HL-60 (cell line): ENCODE measurements around the gene NANOS1.

ENCODE experiments used
- DNase-seq, 2 experiments: peaks; one replicate each; pipeline ENCODE4 v3.0.0-alpha.2; 2010 to 2020; ENCODE audit warnings: low read depth in 1 of 2, low spot score in 1 of 2
- H3K27ac ChIP-seq: fragments of 250-450 bp; sonication (Bioruptor Pico); replicated peaks from 2 replicates; pipeline ENCODE4 v1.5.1; 2020; ENCODE audit warnings: mild to moderate bottlenecking, moderate library complexity
- H3K27me3 ChIP-seq: fragments of 250-450 bp; sonication (Bioruptor Pico); 2 replicates; pipeline ENCODE4 v1.5.1; 2021; ENCODE audit warnings: mild to moderate bottlenecking, moderate library complexity; ENCODE audit not compliant: insufficient read depth, poor library complexity, severe bottlenecking
- H3K4me3 ChIP-seq: replicated peaks from 2 replicates; pipeline ENCODE4 v1.5.1; 2011; ENCODE audit warnings: mild to moderate bottlenecking, control low read depth, low read length; ENCODE audit not compliant: insufficient read depth
- CTCF ChIP-seq: IDR thresholded peaks from one replicate; pipeline ENCODE4 v1.5.1; 2011; ENCODE audit warnings: low read length, control low read depth, inconsistent platforms; ENCODE audit not compliant: insufficient read depth
- GABPA ChIP-seq: IDR thresholded peaks from 2 replicates; pipeline ENCODE4 v1.6.1; 2012; ENCODE audit warnings: low read depth
- POLR2AphosphoS5 ChIP-seq: IDR thresholded peaks from 2 replicates; pipeline ENCODE4 v1.6.1; 2012; ENCODE audit warnings: low read depth
- SPI1 ChIP-seq: IDR thresholded peaks from 2 replicates; pipeline ENCODE4 v1.6.1; 2012; ENCODE audit warnings: low read depth, mild to moderate bottlenecking, borderline replicate concordance
- TF ChIP-seq, protein P1 (sequence below): IDR thresholded peaks from 2 replicates; pipeline ENCODE4 v1.6.1; 2012; ENCODE audit warnings: low read depth; ENCODE audit not compliant: insufficient replicate concordance

The NANOS1 gene

GRCh38 chr10:119007211-119007574, 22.3 kb upstream of the NANOS1 start:
- TF ChIP-seq, protein P1, sequence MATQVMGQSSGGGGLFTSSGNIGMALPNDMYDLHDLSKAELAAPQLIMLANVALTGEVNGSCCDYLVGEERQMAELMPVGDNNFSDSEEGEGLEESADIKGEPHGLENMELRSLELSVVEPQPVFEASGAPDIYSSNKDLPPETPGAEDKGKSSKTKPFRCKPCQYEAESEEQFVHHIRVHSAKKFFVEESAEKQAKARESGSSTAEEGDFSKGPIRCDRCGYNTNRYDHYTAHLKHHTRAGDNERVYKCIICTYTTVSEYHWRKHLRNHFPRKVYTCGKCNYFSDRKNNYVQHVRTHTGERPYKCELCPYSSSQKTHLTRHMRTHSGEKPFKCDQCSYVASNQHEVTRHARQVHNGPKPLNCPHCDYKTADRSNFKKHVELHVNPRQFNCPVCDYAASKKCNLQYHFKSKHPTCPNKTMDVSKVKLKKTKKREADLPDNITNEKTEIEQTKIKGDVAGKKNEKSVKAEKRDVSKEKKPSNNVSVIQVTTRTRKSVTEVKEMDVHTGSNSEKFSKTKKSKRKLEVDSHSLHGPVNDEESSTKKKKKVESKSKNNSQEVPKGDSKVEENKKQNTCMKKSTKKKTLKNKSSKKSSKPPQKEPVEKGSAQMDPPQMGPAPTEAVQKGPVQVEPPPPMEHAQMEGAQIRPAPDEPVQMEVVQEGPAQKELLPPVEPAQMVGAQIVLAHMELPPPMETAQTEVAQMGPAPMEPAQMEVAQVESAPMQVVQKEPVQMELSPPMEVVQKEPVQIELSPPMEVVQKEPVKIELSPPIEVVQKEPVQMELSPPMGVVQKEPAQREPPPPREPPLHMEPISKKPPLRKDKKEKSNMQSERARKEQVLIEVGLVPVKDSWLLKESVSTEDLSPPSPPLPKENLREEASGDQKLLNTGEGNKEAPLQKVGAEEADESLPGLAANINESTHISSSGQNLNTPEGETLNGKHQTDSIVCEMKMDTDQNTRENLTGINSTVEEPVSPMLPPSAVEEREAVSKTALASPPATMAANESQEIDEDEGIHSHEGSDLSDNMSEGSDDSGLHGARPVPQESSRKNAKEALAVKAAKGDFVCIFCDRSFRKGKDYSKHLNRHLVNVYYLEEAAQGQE: no peak
- TF ChIP-seq POLR2AphosphoS5 (no peak), GABPA (no peak), CTCF (no peak), SPI1 (no peak)
- Histone ChIP-seq H3K27me3 (no peaks in the 10 kb centered on the region), H3K27ac (no peak overlapping the region), H3K4me3 (no peak overlapping the region)
- no peak for DNase-seq

DNA sequence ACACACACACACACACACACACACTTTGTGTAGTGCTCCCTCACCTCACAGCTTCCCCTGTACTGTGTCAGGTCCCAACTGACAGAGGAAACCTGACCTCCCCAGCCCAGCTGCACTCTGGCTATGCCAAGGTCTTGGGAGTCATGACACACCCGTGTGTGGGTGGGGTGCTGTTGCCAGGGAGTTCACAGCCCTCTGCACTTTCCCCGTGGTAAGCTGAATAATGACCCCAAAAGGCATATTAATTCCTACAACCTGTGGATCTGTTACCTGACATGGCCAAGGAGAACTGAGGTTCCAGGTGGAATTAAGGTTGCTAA, 8.9 kb upstream of the NANOS1 start:
- no peak for TF ChIP-seq SPI1
- TF ChIP-seq POLR2AphosphoS5: no peak
- TF ChIP-seq, protein P1: no peak
- no peak for TF ChIP-seq CTCF
- TF ChIP-seq GABPA: no peak
- Histone ChIP-seq H3K27ac (no peak overlapping the region), H3K27me3 (no peaks in the 10 kb centered on the region), H3K4me3 (no peak overlapping the region)
- no peak for DNase-seq

DNA sequence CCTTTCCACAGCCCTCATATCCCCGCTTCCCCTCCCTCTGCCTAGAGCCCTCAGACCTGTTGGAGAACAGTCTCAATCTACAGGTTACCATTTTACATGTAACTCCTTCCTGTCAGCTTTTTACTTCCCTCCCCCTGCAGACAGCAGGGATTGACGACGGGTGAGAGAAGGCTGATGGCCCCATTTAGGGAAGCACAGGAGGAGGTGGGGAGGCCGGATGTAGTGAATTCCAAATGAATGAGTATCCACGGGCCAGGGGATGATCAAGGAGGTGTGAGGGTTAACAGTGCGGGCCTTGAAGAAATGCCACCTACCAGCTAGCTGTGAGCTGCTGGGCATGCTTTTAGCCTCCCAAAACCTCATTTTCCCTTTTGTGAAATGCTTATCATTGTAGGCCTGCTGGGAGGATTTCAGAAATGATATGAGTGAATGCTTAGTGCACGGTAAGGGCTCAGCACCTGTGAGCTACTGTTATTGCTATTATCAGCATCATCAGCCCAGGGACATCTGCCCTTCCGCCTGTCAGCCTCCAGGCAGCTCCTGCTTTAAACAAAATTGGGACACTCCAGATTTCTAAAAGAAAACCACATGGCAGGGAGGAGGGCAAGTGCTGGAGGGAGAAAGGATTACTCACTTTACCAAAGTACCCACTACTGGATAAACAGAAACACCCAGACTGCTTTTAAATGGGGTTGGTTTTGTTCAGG, 6.5 kb upstream of the NANOS1 start:
- TF ChIP-seq POLR2AphosphoS5 (no peak), SPI1 (no peak), CTCF (no peak), GABPA (no peak)
- TF ChIP-seq, protein P1: no peak
- no peak for DNase-seq
- Histone ChIP-seq H3K27me3 (no peaks in the 10 kb centered on the region), H3K27ac (no peak overlapping the region), H3K4me3 (no peak overlapping the region)
